GM21576 (cell line): Measurements from ENCODE around the gene ALOX12B.

Experiments
- ATAC-seq: cut with Tn5 transposase; IDR thresholded peaks from one replicate; pipeline ENCODE4 v1.9.1; 2021; ENCODE audit warnings: mild to moderate bottlenecking, moderate library complexity; ENCODE audit not compliant: unreplicated experiment

Gene ALOX12B

DNA sequence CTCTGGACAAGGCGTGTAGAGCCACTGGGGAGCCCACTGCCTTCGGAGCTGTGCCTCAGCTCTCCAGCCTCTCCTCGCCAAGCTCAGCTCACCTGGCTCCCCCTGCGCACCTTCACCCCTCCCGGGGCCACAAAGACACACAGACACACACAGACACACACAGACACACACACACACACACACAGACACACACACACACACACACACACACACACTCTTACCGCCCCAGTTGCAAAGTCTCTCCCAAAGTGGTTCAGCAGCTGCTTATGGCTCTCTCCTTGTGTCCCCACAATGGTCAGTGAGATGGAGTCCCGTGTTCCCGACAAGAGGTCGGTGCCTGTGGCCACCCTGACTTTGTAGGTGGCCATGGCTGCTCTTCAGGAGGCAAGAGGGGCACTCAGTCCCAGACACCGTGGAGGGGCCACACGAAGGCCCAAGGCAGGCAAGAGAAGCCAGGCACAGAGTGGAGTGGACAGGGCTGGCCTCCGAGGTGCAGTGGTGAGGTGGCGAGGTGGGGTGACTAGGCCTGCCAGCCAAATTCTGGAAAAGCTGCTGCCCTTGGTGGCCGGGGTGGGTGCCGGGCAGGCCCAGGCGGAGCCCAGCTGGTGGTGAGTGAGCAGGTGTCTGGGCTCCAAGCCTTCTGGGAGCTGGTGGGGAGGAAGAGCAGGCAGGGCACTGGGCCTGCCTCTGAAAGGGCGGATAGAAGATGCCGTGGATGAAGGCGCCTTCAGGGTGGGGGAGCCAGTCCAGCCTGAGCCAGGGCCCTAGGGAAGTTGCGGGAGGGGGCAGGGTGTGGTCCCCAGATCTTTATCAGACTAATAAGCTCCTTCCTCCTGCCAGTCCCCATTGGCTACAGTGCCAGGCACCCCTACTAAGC, at the start of gene ALOX12B:
TSS of gene ALOX12B (minus strand) at position 642 of the 877 bp plus-strand sequence. CDS start at position 368, 274 bp downstream.
- ATAC-seq: no peak

DNA sequence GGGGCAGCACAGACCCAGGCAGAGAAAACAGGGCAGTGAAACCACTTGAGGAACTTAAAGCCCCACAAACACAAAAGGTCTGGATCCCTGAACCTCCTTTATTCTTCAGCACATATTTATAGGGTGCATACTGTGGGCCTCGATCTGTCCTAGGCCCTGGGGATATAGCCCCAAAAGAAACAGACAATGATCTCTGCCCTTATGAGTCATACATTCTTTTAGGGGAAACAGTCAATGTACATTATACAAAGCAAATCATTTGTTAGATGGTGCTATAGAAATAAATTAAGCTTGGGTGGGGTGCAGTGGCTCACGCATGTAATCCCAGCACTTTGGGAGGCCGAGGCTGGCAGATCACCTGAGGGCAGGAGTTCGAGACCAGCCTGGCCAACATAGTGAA, 46.4 kb upstream of the ALOX12B start:
- ATAC-seq: no peak

DNA sequence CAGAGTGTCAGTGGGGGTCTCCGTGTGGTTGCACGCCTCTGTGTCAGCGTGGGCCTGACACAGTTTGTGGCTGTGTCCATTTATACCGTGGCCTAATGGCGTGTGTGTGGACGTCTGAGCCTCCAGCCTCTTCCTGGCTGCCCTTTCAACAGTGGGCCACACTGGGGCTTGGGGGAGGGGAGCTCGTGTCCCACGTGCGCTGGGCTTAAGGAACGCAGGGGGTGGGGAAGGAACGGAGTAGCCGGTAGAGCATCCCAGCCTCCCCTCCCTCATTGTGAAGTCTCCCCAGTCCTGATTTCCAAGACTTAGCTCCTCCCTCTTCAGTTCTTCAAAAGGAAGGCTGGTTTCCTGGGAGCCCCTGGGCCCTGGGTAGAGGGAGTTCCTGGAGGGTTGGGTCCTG, 45.9 kb upstream of the ALOX12B start:
- no peak for ATAC-seq

DNA sequence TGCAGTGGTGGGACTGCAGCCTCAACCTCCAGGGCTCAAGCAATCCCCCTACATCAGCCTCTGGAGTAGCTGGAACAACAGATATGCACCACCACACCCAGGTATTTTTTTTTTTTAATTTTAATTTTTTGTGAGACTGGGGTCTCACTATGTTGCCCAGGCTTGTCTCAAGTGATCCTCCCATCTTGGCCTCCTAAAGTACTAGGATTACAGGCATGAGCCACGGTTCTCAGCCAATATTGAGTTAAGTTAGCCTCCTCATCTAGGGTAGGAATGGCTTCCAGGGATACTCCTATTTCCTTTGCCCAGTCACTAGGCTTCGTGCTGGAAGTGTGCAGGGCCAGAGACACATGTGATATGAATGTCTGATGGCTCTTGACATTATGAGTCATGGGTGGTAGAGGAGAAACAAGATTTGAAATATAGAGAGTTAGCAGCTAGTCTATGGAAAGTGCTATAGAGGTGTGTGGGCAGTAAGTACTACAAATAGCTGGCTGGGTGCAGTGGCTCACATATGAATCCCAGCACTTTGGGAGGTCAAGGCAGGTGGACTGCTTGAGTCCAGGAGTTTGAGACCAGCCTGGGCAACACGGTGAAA, 44.4 kb upstream of the ALOX12B start:
- ATAC-seq: no peak

DNA sequence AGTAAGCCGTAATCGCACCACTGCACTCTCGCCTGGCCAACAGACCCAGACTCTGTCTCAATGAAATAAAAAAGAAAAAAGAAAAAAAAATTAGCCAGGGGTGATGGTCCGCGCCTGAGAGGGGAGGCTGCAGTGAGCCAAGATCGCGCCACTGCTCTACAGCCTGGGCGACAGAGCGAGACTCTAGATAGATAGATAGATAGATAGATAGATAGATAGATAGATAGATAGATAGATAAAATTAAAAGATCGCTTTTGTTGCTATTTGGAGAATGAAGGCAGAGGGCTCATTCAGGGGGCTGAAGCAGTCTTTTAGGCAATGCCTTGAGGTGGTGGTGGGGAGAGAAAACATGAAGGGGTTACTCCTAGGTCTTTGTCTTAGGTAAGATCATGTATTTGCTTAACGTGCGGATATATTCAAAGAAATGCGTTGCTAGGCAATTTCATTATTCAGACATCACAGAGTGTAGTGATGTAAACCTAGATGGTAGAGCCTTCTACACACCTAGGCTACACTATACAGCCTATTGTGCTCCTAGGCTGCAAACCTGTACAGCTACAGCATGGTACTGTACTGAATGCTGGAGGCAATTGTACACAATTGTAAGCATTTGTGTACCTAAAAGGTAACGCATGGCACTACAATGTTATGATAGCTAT, 40.7 kb upstream of the ALOX12B start:
- ATAC-seq: no peak

DNA sequence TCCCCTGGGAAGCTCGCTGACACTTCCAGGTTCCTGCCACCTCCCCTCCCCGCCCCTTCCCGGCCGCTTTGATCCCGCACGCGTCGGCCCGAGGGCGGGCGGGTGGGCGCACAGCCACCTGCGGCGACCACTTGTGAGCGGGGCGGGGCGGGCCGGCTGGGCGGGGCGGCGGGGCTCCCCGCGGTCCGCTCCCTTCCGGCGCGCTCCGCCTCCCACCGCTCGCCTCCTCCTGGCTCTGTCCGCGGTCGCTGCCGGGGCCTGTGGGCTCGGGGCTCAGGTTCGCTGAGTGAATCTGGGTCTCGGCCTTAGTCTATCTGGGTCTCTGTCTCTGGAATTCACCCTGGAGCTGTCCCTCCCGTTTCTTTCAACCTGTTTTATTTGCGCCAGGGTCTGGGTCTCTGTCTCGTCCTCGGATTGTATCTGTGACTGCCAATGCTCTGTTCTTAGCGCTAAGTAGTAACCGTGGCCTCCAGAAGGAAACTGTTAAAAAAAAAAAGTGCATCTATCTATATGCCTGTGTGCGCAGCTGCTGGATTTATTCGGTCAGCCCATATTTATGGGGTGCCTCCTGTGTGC, 39.1 kb upstream of the ALOX12B start:
- ATAC-seq: no peak

DNA sequence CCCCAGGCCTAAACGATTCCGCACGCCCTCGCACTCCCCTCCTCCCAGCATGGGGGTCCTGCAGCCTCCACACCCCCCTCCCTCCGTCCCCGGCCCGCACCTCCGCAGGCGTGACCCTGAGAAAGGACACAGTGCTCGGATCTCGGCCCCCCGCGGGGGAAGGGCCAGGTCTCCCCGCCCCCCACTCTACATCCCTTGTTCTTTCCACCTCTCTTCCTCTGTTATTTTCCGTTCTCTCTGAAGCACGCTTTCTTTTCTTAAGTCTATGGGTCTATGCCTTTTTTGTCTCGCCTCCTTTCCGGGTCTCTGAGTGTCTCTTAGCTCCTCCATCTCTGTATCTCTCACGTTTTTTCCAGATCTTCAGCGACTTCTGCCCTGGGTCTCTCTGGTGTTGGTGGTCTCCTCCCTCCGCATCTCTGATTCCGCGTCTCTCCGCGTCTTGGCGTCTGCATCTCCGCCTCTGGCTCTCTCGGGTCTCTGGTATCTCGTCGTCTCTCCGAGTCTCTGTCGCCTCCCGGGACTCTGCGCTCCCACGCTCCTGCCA, 38.5 kb upstream of the ALOX12B start:
- ATAC-seq: no peak

DNA sequence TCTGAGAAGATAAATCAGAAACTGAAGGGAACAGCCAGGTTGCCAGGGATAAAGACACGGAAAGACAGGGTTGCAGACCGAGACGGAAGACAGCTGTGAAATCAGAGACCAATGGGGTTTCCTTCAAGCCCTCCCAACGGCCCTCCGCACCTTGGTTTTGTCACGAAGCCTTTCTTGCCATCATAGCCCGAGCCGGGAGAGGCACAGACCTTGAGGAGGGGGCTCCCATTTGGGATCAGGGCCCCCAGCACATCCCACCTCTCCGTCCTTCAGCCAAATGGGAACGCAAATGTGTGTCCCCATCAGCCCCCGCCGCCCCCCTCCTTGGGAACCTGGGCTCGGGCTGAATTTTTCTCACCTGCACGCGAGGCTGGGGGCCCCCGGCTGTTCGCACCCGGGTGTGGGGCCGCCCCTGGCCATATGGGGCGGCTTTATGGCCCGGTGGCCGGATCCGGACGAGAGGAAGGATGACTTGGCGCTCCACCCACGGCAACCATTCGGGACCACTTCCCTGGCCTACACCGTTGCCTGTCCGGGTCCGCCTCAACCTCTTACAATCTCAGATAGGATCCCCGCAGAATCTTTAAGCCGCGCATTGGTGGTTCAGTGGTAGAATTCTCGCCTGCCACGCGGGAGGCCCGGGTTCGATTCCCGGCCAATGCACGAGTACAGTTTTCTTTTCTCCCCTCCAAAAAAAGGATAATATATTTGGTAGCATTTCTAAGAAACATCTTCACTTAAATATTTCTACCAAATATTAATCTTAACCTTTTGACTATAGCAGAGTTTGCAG, 37.8 kb upstream of the ALOX12B start:
- no peak for ATAC-seq

DNA sequence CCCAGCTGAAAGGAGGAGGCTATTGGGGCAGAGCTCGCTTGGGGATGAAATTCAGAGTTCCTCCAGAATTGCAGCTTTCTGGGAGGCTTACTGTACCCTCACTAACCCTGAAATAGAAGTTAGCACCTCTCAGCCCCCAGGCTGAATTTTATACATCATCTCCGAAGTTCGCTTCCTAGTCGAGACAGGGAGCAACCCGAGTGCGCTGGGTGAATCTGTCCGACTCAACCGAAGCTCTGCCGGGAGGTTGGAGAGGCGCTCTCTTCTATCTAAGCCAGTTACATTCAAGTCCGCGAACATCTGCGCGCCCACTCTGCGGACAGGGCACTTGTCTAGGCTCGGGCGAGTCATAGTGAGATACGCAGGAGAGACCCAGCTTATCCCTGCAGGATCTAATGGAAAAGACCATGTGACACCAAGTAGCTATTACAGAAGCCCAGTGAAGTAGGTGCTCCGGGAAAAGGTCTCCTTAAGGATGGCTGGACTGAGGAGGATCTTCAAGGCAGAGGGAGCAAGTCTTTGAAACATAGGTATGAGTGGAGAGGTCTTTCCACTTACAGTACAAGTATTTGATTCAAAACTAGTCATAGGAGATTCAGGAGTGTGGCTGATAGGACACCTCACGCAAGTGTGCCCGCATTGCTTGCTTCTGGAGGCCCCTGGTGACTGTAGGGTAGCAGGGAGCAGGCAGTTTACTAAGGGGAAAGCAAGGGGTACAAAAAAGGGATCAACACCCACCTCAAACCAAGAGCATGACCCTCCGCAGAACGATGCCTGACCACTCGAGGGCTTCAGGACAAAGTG, 37.0 kb upstream of the ALOX12B start:
- no peak for ATAC-seq

DNA sequence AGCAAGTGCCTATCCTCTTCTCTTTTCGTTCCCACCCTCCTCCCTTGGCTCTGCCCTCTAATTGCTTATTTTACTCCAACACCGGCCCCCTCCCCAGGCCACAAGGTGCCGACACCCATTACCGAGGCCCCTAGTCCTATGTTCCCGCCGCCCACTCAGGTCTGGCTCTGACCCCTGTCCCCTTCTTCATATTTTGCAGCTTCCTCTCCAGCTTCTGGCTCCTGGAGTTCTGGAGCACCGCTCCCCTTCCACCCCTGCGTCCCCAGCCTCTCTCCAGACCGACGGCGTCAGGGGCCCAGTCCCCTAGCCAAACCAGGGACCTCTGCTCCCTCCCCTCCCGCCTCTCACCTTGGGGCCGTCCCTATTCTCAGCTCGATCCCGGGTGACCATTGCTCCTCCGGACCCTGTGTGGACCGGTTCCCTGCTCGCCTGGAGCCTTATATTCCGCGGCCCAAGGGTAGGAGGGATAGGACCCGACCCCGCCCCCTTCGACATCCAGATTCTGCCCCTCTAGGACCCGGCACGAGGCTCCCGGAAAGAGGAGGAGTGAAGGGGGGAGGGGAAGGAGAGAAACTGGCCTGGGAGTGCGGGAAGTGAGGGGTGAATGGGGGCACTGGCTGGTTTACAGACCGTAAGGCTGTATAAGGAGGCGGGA, 36.3 kb upstream of the ALOX12B start, which contains the start of gene HES7:
TSS of gene HES7 (minus strand) at position 412 of the 655 bp plus-strand sequence. CDS start at position 390, 22 bp downstream.
- ATAC-seq: no peak

DNA sequence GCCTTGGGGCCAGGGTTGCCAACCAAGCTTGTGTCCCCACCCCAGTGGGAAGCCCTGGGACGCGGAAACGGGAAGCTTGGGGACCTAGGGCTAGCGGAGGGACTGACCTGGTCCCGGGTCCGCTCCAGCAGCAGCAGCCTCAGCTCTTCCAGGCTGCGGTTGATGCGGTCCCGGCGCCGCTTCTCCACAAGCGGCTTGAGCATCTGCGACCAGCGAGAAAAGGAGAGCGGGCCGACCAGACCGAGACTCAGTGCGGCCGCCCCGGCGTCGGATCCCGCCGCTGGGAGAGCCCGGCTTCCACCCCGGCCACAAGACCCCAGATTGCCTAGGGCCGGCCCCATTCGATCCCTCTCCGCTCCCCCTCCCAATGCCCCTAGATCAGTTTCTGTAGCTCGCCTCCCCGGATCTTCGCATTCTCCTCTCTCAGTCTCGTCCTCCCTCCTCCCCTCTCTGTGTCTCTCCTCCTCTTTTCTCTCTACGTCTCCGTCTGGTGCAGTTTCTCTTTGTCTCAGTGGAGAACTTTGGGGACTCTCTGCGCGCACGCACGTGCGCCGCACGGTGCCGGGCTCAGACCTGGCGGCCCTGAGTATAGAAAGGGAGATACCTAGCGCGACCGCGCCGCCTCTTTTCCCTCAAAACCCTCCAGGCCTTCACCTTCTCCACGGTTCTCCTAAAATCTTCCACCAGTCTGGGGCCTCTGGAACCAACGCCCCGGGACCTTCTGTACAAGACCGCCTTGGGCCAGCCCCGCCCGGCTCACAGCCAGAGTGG, 35.6 kb upstream of the ALOX12B start:
- ATAC-seq: no peak

DNA sequence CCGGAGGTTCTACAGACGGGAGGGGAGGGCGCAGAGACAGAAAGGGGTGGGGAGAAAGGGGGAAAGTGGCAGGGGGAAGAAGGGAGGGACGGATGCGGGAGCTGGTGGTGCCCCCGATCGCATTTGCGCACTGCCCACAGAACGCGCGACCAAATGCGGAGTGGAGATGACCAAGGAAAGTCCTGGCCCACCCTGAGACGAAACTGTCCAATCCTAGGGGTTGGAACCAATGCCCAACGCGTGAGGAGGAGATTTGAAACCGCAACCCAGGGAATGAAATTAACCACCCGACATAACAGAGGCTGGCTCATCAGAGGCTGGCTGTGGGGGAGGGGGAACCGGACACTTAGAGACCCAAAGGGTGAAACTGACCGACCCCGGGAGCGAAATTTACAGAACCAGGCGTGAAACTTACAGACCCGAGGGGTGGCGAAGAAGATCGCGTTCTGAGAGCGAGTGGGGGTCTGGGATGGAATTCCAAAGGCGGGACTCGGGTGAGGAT, 35.0 kb upstream of the ALOX12B start:
- ATAC-seq: no peak

DNA sequence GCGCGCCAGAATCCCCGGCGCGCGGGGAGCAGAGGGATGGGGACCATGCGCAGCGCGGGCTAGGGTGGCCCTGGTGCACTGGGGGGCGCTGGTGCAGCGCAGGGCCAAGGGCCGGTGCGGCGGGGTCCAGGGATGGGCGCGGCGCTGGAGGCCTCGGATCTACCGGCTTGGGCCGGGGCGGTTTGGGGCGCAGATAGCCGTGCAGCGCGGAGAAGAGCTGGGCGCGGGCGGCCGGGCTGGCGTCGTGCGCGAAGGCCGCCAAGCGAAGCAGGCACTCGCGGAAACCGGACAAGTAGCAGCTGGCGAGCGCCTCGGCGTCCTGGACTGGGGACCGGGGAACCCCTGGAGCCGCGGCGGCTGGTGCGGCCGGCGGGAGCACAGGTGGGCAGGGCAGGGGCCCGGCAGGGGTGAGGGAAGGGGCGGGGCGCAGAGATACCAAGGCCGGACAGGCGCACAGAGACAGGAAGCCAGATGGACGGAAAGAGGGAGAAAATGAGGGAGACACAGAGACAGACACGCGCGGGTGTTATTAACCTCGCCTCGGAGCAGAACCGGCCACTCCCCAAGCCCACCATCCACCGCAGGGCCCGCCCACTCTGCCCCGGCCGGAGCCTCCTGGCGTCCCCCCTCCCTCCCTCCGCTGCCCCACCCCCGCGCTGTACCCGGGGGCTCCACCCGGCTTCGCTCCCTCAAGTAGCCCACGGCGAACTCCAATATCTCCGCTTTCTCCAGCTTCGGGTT, 34.3 kb upstream of the ALOX12B start:
- ATAC-seq: peak; percentile 29

DNA sequence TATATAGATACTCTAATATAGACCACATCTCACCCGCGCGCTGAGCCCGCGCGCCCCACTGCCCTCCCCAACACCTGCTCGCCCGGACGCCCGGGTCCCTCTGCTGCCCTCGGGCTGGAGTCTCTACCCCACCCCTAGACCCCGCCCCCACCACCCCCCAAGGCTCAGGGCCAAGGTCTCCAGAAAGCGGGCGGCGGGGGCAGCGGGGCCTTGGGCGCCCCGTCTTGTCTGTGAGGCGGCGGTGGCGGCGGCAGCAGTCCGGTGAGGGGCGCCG, 33.8 kb upstream of the ALOX12B start:
- no peak for ATAC-seq

DNA sequence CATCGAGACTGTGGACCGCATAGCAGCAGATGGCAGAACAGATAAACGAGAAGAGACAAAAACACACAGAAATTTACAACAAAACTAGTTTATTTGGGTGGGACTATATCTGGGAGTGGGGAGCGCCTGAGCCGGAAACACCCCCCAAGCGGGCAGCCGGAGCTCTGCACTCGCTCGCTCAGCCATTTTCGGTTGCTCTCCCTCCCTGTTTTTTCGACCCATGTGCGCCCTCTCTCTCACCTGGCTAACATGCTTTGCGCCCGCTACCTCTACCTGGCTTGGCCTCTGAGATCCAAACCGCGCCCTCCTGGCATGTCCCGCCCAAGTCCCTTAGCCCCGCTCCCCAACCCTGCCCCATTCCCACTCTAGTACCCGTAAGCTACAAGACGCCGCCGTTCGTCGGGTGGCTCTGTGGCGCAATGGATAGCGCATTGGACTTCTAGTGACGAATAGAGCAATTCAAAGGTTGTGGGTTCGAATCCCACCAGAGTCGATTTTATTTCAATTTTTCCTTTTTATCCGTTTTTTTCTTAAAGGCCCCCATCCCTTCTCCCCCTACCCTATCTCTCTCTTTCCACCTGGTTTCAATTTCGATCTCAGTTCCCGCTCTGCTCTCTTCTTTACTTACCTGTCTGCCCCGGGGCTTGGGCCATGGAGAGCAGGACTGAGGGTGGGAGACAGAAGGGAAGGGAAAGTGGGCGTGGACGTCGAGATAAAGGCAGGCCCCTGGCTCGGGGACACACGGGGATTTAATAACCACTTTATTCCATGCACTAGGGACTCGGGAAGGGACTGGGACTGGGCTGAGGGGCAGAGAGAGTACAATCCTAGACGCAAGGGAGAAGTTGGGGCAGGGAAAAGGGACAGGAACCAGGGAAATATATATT, 33.2 kb upstream of the ALOX12B start:
- ATAC-seq: no peak
